Endothelial cell (in vitro differentiated cells): ENCODE measurements around the gene DHX9. TPM values are rescaled to one million over a fixed set of nuclear protein-coding genes. Genes with fewer than 3 reads are reported as not detected.

Source experiments
- DNase-seq: peaks from one replicate; pipeline ENCODE4 v3.0.0; 2021; ENCODE audit warnings: low spot score
- H3K27ac Mint-ChIP-seq: one replicate; pipeline ENCODE4 v1.8.0; 2021; ENCODE audit warnings: mixed read lengths, inconsistent platforms; ENCODE audit not compliant: unreplicated experiment
- H3K27me3 Mint-ChIP-seq: one replicate; pipeline ENCODE4 v1.8.0; 2021; ENCODE audit warnings: mild to moderate bottlenecking, moderate library complexity, mixed read lengths, inconsistent platforms; ENCODE audit not compliant: unreplicated experiment
- H3K36me3 Mint-ChIP-seq: one replicate; pipeline ENCODE4 v1.8.0; 2021; ENCODE audit warnings: mild to moderate bottlenecking, low read depth, mixed read lengths, inconsistent platforms; ENCODE audit not compliant: unreplicated experiment
- H3K4me1 Mint-ChIP-seq: one replicate; pipeline ENCODE4 v1.8.0; 2021; ENCODE audit warnings: mild to moderate bottlenecking, mixed read lengths, inconsistent platforms; ENCODE audit not compliant: unreplicated experiment
- H3K4me3 Mint-ChIP-seq: one replicate; pipeline ENCODE4 v1.8.0; 2021; ENCODE audit warnings: mild to moderate bottlenecking, mixed read lengths, inconsistent platforms; ENCODE audit not compliant: unreplicated experiment
- H3K9me3 Mint-ChIP-seq: one replicate; pipeline ENCODE4 v1.8.0; 2021; ENCODE audit warnings: mixed read lengths, inconsistent platforms; ENCODE audit not compliant: unreplicated experiment
- total RNA-seq: library from RNA; stranded (reverse); fragmentation: NEBNext Ultra II Directional; extraction: Animal tissue kit (Norgen Biotek cat#: 25700); gene quantifications from one replicate; pipeline ENCODE4 v1.2.1, GENCODE V29; 2021; ENCODE audit not compliant: unreplicated experiment
- TF ChIP-seq, protein P1 (sequence below): fragments of 200-600 bp; sonication (generic); IDR thresholded peaks from one replicate; pipeline ENCODE4 v1.5.0; 2021; ENCODE audit warnings: antibody characterized with exemption; ENCODE audit not compliant: unreplicated experiment

Gene DHX9
- total RNA-seq, 1 donor from 2014 or later, result 182 TPM

DNA sequence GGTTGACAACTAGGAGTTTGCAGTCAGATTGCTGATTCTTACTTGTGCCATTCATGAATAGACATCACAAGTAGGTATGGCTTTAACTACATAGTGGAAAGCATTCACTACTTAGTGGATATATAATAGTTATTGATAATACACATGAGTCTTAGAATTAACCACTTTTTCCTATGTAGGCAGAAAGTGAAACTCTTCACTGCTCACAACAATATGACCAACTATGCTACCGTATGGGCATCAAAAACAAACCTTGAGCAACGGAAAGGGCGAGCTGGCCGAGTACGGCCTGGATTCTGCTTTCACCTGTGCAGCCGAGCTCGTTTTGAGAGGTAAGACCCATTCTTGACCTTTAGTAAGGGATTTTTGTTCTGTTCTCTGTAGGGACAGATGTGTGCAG is 38.7 kb downstream of the DHX9 start:
- Mint-ChIP-seq H3K9me3 (no peaks in the 10 kb centered on the region), H3K4me3 (no peak overlapping the region), H3K27ac (no peak overlapping the region), H3K4me1 (no peaks in the 10 kb centered on the region), H3K27me3 (no peaks in the 10 kb centered on the region), H3K36me3 (peaks cover 62% of the 10 kb centered on the region)
- no peak for DNase-seq
- TF ChIP-seq, protein P1, sequence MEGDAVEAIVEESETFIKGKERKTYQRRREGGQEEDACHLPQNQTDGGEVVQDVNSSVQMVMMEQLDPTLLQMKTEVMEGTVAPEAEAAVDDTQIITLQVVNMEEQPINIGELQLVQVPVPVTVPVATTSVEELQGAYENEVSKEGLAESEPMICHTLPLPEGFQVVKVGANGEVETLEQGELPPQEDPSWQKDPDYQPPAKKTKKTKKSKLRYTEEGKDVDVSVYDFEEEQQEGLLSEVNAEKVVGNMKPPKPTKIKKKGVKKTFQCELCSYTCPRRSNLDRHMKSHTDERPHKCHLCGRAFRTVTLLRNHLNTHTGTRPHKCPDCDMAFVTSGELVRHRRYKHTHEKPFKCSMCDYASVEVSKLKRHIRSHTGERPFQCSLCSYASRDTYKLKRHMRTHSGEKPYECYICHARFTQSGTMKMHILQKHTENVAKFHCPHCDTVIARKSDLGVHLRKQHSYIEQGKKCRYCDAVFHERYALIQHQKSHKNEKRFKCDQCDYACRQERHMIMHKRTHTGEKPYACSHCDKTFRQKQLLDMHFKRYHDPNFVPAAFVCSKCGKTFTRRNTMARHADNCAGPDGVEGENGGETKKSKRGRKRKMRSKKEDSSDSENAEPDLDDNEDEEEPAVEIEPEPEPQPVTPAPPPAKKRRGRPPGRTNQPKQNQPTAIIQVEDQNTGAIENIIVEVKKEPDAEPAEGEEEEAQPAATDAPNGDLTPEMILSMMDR, result no peak

DNA sequence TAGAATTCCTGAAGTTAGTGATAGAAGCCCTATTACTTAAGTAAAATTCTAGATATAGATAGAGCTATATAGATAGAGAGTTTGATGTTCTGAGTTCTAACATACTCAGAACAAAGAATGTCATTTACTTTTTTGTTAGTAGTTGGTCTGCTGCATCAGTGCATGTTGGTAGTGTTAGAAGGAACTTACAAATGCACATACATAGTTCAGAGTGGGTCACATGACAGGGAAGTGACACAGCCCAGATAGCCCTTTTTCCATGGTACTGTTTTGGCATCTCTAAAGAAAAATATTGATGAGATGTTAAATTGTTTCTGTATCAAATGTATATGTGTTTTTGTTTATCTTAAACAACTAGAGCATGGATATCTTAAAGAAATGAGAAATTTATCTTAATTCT is 45.7 kb downstream of the DHX9 start:
- TF ChIP-seq, protein P1, result no peak
- Mint-ChIP-seq H3K4me1 (peaks cover 3% of the 10 kb centered on the region), H3K9me3 (no peaks in the 10 kb centered on the region), H3K27me3 (peaks cover 1% of the 10 kb centered on the region), H3K4me3 (no peak overlapping the region), H3K36me3 (peaks cover 64% of the 10 kb centered on the region), H3K27ac (no peak overlapping the region)
- DNase-seq, result no peak

DNA sequence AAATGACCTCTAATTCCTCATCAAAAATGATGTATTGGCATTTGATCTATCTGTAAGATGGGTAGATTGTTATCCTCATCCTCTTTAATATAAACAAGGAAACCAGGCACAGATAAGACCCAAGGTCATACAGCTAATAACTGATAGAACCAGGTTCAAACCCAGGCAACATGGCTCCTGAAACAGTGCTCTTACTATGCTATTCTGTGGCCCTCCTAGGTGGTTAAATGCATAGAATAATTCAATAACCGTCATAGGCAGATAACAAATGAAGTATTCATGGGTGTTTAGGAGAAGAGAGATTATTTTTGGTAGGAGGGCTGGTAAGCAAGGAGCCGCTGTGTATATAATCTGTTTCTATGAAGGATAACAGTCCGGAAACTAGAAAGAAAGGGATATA is 46.4 kb downstream of the DHX9 start:
- peaks cover 7% of the 10 kb centered on the region for H3K4me1 Mint-ChIP-seq

DNA sequence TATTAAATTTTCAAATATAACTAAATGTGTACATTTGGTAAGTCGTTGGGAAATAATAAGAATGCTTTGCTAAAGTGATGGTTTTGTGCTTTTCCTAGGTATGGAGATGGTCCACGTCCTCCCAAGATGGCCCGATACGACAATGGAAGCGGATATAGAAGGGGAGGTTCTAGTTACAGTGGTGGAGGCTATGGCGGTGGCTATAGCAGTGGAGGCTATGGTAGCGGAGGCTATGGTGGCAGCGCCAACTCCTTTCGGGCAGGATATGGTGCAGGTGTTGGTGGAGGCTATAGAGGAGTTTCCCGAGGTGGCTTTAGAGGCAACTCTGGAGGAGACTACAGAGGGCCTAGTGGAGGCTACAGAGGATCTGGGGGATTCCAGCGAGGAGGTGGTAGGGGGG is 47.8 kb downstream of the DHX9 start:
- DNase-seq, result no peak
- peaks cover 44% of the 10 kb centered on the region for H3K36me3 Mint-ChIP-seq
- H3K9me3 Mint-ChIP-seq, result no peaks in the 10 kb centered on the region
- H3K4me3 Mint-ChIP-seq, result peak overlapping the region; percentile 28
- peaks cover 7% of the 10 kb centered on the region for H3K4me1 Mint-ChIP-seq
- peaks cover 3% of the 10 kb centered on the region for H3K27me3 Mint-ChIP-seq
- TF ChIP-seq, protein P1, result no peak
- H3K27ac Mint-ChIP-seq, result no peak overlapping the region

More for the DNA sequence above, 46.4 kb downstream of the DHX9 start:
- peaks cover 1% of the 10 kb centered on the region for H3K27me3 Mint-ChIP-seq
- peaks cover 57% of the 10 kb centered on the region for H3K36me3 Mint-ChIP-seq
- TF ChIP-seq, protein P1, result no peak
- no peaks in the 10 kb centered on the region for H3K9me3 Mint-ChIP-seq
- H3K27ac Mint-ChIP-seq, result no peak overlapping the region
- peak overlapping the region; percentile 7 for H3K4me3 Mint-ChIP-seq
- no peak for DNase-seq

DNA sequence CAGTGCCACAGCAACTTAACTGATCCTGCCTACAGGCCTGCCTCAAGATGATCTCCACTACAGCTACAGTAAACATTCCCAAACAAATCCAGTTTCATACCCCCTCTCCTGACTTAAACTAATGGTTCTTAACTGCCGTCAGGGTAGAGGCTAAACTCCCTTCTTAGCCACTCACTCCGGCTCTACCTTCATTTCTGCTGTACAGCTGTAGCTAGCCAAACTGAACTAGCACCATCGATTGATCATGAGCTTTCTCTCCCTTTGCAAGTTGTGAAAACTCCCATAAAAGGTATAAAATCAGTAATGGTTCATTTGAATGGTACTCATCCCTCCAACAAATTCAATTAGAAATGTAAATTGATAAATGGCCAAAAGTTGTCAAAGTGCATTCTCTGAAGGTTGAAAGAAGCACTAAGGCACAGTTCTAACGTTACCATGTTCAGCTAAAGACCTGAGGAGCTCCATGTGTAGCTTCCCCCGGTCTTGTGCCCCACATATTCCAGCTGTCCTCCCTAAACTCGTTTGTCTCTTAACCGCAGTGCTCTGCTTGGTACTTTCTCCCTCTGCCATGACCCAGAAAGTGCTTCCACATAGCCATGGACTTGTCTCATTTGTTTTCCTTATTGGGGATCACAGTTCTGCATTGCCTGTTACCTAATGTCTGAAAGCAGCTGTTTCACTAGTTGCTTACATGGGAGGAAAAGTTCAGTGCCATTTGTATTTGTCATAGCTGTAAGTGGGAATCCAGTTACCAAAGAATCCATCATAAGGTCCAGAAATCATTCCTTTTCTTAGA is 49.8 kb downstream of the DHX9 start:
- Mint-ChIP-seq H3K4me1 (peaks cover 7% of the 10 kb centered on the region), H3K27me3 (peaks cover 3% of the 10 kb centered on the region), H3K27ac (no peak overlapping the region), H3K36me3 (peaks cover 36% of the 10 kb centered on the region), H3K9me3 (no peaks in the 10 kb centered on the region), H3K4me3 (peak overlapping the region; percentile 39)
- DNase-seq, result no peak
- TF ChIP-seq, protein P1, result no peak
